C4-2B (cell line): ENCODE data around the gene NT5DC2.

Source experiments
- H3K27ac ChIP-seq: fragments of 450-650 bp; 2 replicates; pipeline ENCODE4 v1.5.1; 2017
- ZFX ChIP-seq: fragments of 450-650 bp; IDR thresholded peaks from 2 replicates; pipeline ENCODE4 v1.6.1; 2017
- TF ChIP-seq, protein P1 (sequence below): fragments of 450-650 bp; conservative IDR thresholded peaks from 2 replicates; pipeline ENCODE4 v1.5.1; 2017; ENCODE audit warnings: mild to moderate bottlenecking

Gene NT5DC2

DNA sequence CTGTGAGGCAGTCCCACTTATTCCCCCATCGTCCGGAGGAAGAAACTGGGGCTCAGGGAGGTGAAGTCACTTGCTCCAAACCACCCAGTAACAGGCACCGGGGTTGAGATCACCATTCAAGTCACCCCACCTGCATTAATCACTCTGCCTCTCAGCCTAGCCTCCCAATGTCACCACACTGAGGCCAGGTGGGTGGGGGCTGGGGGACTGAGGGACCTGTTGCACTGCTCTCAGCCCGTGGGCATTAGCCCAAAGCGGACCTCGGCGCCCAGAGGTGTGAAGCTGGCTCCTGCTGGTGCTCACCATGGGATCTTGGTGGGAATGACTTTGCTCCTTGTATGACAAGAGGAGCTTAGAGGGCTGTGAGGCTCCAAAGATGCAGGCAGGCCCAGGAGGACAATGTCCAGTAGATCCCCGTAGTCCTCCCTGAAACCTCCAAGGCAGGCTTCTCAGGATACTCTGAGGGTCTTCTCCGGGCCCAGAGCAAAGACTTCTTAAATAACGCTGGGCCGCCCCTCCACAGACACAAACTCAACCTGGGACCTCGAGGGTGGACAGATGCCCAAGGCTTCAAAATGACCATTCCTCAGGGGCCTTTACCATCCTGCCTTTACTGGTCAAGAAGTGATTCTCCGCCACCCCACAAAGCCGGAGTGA lies 1.7 kb downstream of the NT5DC2 start:
- H3K27ac ChIP-seq = peak overlapping the region; percentile 87; the same call in 1 of the 2 replicates
- no peak for TF ChIP-seq ZFX
- TF ChIP-seq, protein P1, sequence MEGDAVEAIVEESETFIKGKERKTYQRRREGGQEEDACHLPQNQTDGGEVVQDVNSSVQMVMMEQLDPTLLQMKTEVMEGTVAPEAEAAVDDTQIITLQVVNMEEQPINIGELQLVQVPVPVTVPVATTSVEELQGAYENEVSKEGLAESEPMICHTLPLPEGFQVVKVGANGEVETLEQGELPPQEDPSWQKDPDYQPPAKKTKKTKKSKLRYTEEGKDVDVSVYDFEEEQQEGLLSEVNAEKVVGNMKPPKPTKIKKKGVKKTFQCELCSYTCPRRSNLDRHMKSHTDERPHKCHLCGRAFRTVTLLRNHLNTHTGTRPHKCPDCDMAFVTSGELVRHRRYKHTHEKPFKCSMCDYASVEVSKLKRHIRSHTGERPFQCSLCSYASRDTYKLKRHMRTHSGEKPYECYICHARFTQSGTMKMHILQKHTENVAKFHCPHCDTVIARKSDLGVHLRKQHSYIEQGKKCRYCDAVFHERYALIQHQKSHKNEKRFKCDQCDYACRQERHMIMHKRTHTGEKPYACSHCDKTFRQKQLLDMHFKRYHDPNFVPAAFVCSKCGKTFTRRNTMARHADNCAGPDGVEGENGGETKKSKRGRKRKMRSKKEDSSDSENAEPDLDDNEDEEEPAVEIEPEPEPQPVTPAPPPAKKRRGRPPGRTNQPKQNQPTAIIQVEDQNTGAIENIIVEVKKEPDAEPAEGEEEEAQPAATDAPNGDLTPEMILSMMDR = no peak

DNA sequence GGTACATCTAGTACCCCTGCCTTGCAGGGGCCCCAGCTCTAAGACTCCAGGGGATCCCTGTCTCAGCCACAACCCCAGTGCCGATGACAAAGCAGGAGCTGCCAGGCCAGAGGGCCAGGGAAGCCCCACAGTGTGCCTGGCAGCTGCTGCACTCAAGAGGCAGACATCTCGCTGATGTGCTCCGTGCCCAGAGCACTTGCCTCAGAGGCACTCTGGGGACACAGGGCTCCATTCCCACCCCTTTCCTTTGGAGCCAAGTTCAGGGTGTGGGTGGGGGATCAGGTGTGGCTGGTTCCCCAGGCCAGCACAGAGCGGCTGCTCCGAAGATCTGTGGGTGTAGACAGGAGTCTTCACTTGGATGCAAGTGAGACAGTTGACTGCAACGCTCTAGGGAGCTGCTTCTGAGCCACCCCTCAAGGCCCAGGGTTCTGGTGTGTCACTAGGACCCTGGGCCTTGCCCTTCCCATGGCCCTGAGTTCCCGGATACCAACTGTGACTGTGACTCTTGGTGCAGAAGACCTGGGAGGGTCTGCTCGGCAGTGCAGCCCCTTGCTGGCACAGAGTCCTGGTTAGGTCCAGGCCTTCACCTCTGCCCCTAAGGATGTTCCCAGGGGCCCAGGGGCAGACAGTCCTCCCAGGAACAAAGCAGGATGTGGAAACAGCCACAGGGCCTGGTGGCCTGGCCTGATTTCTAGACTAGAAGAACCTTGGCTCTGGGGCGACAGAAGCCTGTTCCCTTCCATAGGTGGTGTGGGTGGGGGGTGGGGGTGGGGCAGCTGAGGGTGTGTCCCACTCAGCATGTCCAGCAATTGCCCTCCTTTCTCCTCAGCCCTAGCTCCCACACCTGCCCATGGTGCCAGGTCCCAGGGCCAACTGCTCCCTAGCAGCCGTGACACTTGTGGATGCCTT lies 2.5 kb downstream of the NT5DC2 start:
- H3K27ac ChIP-seq = no peak overlapping the region
- TF ChIP-seq, protein P1 = no peak
- no peak for TF ChIP-seq ZFX

DNA sequence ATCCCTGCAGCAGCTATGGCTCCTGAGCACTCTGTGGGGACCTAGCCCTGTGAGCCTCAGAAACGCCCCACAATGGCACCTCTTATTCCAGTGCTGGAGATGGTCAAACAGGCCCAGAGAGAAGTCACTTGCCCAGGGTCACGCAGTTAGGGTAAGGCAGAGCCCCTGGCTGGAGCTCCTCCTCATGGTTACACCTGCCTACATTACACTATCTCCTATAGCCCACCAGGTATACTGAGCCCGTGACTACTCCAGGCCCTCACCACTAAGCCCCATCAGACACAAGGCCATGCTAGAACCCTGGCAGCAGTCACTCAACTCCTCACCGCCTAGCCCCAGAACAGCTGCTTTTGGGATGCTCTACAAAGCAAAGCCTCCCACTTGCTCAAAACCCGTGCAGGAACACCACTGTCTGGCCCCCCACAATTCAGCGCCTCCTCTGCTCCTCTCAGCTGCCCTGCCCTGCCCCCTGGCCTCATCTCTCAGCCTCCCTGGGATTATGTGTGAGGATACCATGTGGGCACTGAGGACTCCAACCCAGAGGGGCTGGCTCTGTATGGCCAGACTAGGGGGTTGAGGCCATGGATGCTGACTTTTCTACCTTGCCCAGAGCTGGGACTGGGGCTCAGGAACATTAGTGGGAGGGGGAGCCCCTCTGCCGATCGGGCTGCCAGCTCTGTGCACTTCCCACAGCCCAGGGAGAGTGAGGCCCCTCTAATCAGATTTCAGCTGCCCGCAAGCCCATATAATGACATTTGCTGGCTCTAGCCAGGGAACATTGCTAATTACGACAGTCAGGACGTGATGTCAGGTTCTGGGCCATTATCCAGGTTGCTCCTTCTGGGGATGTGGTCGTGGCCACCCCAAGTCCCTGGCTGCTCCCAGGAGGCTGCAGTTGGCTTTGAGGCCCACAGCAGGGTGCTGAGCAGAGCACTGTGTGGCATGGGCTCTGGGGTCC lies 4.0 kb downstream of the NT5DC2 start:
- no peak for TF ChIP-seq ZFX
- TF ChIP-seq, protein P1 = no peak
- no peak overlapping the region for H3K27ac ChIP-seq

DNA sequence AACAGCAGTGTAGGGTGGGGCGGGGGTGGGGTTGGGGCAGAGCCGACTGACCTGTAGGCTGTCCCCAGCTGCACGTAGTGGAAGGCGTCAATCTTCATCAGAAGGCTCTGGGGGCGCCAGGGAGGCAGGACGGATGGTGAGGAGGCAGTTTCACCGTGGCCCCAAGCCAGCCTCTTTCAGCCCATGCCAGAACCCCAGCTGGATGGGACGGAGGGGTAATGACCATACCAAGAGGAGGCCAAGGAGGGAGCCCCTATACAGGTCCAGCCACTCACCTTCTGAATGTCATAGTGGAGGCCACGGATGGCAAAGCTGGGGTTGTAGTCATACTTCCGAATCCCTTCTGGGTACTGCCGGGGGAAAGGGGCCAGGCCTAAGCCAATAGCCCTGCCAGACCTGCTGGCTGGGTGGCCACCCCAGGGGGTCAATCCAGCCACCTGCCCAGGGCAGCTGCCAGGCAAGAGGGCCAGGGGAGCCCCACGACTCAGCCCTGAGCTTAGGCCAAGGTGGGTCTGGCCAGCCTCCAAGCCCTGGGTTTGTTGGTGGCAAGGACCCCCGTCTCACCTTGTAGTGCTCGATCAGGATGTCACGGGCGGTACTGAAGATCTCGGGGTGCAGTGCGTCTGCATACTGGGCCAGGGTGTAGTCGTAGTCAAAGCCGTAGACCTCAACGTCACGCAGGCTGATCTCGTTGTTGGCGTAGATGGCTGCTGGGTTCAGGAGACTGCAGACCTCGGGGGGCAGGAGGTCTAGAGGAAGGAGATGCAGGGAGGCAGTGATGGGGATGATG lies 4.9 kb downstream of the NT5DC2 start:
- TF ChIP-seq, protein P1 = no peak
- no peak for TF ChIP-seq ZFX
- no peak overlapping the region for H3K27ac ChIP-seq

DNA sequence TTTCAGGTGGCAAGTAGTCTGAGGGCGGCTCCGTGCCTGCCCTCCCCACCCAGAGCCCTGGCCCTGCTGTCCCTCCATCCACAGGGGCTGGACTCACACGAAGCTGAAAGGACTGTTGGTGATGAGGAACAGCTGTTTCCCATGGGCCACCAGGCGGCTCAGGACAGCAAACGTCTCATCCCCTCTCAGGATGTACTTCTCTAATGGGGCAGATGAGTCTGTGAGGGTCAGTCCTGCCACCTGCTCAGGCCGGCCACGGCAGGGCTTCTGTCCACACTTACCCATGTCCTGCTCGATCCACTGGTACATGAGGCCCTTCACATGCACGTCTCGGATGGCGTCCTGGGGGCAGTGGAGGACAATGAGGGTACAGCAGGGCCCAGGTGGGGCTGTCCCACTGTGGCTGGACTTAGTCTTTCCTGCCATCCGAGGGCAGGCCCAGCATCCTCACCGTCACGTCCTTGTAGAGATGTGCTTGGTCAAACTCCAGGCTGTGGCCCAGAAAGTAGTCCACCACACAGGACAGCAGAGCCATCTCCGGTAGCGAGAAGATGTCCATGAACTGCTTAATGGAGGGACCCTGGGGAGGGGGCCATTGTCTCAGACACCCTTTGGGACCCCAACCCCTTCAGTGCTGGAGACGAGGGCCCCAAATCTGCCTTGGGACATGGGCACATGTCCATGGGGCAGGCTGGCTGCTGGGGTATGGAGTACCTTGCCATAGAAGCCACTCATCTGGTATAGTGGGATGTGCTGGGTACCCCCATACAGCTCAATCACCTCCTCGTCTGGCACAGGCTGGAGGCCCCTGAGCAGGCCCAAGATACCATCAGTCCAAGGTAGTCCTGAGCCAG lies 5.7 kb downstream of the NT5DC2 start:
- no peak for TF ChIP-seq ZFX
- TF ChIP-seq, protein P1 = no peak
- H3K27ac ChIP-seq = no peak overlapping the region
